Adrenal gland (tissue), 12 donors: ENCODE data around the gene PHKB. TPM values are rescaled to one million over a fixed set of nuclear protein-coding genes. Genes with fewer than 3 reads are reported as not detected.

Experiments used
- DNase-seq, 7 donors: peaks; one replicate each; pipeline ENCODE4 v3.0.0-alpha.2; 2019 to 2020
- H3K27ac ChIP-seq, 5 donors: fragments of 200-600 bp; sonication (generic) in 4 of 5; 1 replicate in 3 of 5; 2 replicates in 2 of 5; pipeline versions ENCODE4 v1.5.1 to v1.8.0; 2016 to 2020; ENCODE audit warnings: mild to moderate bottlenecking in 1 of 5
- H3K27me3 ChIP-seq: fragments of 200-600 bp; 2 replicates; pipeline ENCODE4 v1.8.0; 2021
- H3K36me3 ChIP-seq, 2 donors: fragments of 200-600 bp; replicated peaks in 1 of 2; 1 replicate in 1 of 2; 2 replicates in 1 of 2; pipeline versions ENCODE4 v1.5.1 to v1.8.0; 2018 to 2022
- H3K4me1 ChIP-seq, 2 donors: fragments of 200-600 bp; replicated peaks in 1 of 2; 1 replicate in 1 of 2; 2 replicates in 1 of 2; pipeline versions ENCODE4 v1.5.1 to v1.8.0; 2018 to 2021
- H3K4me3 ChIP-seq, 4 donors: fragments of 200-600 bp; sonication (generic) in 3 of 4; one replicate each; pipeline ENCODE4 v1.5.1; 2016 to 2018
- H3K9me3 ChIP-seq, 3 donors: fragments of 200-600 bp; sonication (generic) in 1 of 3; replicated peaks in 1 of 3; 1 replicate in 2 of 3; 2 replicates in 1 of 3; pipeline versions ENCODE4 v1.5.1 to v1.8.0; 2016 to 2021
- POLR2A ChIP-seq, 2 donors: fragments of 450-650 bp; IDR thresholded peaks; one replicate each; pipeline ENCODE4 v1.6.1; 2017; ENCODE audit warnings: antibody characterized with exemption in 2 of 2, mild to moderate bottlenecking in 2 of 2, moderate library complexity in 1 of 2
- WGBS, 4 donors: extraction: QIAGEN DNeasy Blood & Tissue Kit in 2 of 4; methylation state at CpG; one replicate each; pipeline versions ENCODE4 v1.1.5 to v1.1.7; 2013 to 2017; 5-methylcytosine and 5-hydroxymethylcytosine counted together
- intact Hi-C, 2 donors: fragments of 100-400 bp; cut with DNase I; formaldehyde crosslinking; loops; one replicate each; pipeline versions ENCODE4 v1.14.1 to v1.15.0; 2022 to 2023
- polyA plus RNA-seq, 3 donors: library from polyadenylated mRNA; stranded (reverse); fragments of 200-250 nt in 2 of 3; fragments of 350-450 nt in 1 of 3; fragmentation: Illumina TruSeq in 1 of 3; extraction: RNeasy Lipid Tissue Mini Kit (QIAGEN cat#74804) in 1 of 3; gene quantifications; one replicate each; pipeline ENCODE4 v1.2.3, GENCODE V29; 2013 to 2014
- total RNA-seq, 9 donors: library from RNA; depleted of rRNA in 4 of 9; stranded (reverse); fragments of >200 nt in 4 of 9; fragments of 120-200 nt in 1 of 9; fragmentation: NEBNext Ultra II Directional in 1 of 9; extraction: Animal tissue kit (Norgen Biotek cat#: 25700) in 1 of 9; gene quantifications; one replicate each; pipeline versions ENCODE4 v1.1.0 to v1.2.4, GENCODE V29; 2013 to 2023
- TF ChIP-seq, protein P1 (sequence below), 6 experiments: fragments of 450-650 bp in 4 of 6; fragments of 200-600 bp in 2 of 6; sonication (generic) in 1 of 6; IDR thresholded peaks; 1 replicate in 5 of 6; 2 replicates in 1 of 6; pipeline versions ENCODE4 v1.5.1 to v1.8.0; 2016 to 2021; ENCODE audit warnings: antibody characterized with exemption in 6 of 6, mild to moderate bottlenecking in 2 of 6, moderate library complexity in 1 of 6
- donor health status: healthy with polysubstance abuse.
- donor health status: Bipolar disorder and iron deficiency.
- donor health status: DM: yes; HTN: yes; CAD: no.
- donor health status: DM: no; HTN: no; CAD: no.
- donor health status: DM: no; HTN: no; CAD: no.
- donor health status: DM: yes; HTN: yes; CAD: no.

PHKB gene
- total and polyA plus RNA-seq, 12 donors = 27.6 to 167 (median 107) TPM

DNA sequence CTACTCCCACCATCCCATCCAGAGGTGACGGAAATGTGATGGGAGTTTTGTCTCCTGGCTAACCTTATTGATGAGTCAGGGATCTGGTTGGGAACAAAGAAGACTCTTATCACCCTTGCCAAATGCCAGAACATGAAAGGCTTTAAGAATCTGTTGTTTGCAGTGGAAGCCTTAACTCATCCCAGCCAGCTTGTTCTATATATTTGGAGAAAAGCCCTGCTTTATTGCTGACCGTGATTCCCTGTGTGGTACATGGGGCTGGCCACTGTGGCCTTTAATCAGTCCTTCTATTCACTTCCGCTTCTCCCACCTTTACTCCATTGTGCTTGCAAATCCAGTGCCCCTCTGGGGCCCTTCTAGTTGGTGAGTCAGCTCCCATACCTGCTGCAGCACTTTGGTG is 156.6 kb downstream of the PHKB start:
- TF ChIP-seq POLR2A (IDR thresholded peaks at IDR 0.05) = no peak
- TF ChIP-seq, protein P1, sequence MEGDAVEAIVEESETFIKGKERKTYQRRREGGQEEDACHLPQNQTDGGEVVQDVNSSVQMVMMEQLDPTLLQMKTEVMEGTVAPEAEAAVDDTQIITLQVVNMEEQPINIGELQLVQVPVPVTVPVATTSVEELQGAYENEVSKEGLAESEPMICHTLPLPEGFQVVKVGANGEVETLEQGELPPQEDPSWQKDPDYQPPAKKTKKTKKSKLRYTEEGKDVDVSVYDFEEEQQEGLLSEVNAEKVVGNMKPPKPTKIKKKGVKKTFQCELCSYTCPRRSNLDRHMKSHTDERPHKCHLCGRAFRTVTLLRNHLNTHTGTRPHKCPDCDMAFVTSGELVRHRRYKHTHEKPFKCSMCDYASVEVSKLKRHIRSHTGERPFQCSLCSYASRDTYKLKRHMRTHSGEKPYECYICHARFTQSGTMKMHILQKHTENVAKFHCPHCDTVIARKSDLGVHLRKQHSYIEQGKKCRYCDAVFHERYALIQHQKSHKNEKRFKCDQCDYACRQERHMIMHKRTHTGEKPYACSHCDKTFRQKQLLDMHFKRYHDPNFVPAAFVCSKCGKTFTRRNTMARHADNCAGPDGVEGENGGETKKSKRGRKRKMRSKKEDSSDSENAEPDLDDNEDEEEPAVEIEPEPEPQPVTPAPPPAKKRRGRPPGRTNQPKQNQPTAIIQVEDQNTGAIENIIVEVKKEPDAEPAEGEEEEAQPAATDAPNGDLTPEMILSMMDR (IDR thresholded peaks at IDR 0.05) = no peak
- intact Hi-C loops = no loop called here
- H3K27ac ChIP-seq = no peak overlapping the region
- H3K4me1 ChIP-seq = no peaks in the 10 kb centered on the region
- no peak overlapping the region for H3K4me3 ChIP-seq
- DNase-seq = no peak
- H3K9me3 ChIP-seq = no peaks in the 10 kb centered on the region
- WGBS, 4 donors = 85 to 94% (median 89%) methylated on average over 3 of the region's 3 CpGs
- H3K27me3 ChIP-seq = no peaks in the 10 kb centered on the region
- no peaks in the 10 kb centered on the region for H3K36me3 ChIP-seq

DNA sequence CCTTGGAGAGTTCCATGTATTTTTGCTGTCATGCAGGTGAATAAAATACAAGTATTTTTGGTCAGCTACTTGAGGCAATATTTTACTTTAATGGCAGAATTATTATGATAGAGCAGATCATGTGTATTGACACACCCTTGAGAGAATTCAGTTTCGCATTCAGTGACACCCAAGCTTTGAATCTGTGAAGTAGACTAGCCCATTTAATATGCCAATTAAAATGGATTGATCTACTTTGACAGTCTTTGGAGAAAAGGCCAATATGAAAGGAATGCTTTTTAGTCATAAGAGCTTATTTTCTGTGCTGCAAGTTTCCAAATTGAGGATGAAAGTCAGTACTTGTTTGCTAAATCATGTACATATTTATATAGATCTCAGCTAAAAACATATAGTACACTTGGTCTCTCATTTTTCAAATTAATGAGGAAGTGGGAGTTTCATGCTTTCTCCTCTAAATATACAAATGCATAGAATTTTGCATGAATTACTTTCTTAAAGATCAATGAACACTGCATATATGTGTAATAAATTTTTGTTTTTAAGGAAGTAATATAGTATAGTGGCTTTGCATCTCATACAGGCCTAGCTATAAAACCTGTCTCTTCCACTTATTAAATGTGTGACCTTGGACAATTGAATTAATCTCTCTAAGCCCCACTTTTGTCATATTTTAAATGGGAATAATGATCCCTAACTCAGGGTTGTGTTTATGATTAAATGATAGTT is 161.5 kb downstream of the PHKB start:
- Histone ChIP-seq H3K27ac (no peak overlapping the region), H3K9me3 (no peaks in the 10 kb centered on the region), H3K4me3 (no peak overlapping the region), H3K36me3 (no peaks in the 10 kb centered on the region), H3K4me1 (no peaks in the 10 kb centered on the region), H3K27me3 (no peaks in the 10 kb centered on the region)
- WGBS, 4 donors = 95 to 100% (median 100%) methylated on average over 1 of the region's 1 CpG
- no peak for DNase-seq
- intact Hi-C loops = no loop called here
- TF ChIP-seq, protein P1 (IDR thresholded peaks at IDR 0.05) = no peak
- no peak for TF ChIP-seq POLR2A (IDR thresholded peaks at IDR 0.05)

DNA sequence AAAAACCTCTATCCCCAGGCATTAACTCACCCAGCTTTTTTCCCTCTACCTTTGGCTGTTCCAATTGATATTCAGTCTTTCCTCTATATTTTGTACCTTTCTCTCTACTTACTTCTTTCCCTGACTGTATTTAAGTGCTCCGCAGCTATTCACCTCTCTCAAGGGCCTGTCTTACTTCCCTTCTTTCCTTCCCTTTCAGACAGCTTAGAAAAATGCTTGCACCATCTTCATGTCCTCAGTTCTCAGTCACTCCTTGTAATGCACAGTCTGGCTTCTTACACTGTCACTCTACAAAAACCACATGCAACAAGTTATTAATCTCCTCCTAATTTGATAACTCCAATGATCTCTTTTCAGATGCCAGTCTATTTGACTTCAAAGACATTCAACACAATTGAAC is 163.4 kb downstream of the PHKB start:
- no peaks in the 10 kb centered on the region for H3K27me3 ChIP-seq
- no peaks in the 10 kb centered on the region for H3K4me1 ChIP-seq
- TF ChIP-seq, protein P1 (IDR thresholded peaks at IDR 0.05) = no peak
- TF ChIP-seq POLR2A (IDR thresholded peaks at IDR 0.05) = no peak
- WGBS, 4 donors = 79 to 96% (median 88%) methylated on average over 1 of the region's 1 CpG
- no peaks in the 10 kb centered on the region for H3K9me3 ChIP-seq
- intact Hi-C loops = no loop called here
- H3K36me3 ChIP-seq = no peaks in the 10 kb centered on the region
- no peak overlapping the region for H3K4me3 ChIP-seq
- no peak for DNase-seq
- no peak overlapping the region for H3K27ac ChIP-seq

DNA sequence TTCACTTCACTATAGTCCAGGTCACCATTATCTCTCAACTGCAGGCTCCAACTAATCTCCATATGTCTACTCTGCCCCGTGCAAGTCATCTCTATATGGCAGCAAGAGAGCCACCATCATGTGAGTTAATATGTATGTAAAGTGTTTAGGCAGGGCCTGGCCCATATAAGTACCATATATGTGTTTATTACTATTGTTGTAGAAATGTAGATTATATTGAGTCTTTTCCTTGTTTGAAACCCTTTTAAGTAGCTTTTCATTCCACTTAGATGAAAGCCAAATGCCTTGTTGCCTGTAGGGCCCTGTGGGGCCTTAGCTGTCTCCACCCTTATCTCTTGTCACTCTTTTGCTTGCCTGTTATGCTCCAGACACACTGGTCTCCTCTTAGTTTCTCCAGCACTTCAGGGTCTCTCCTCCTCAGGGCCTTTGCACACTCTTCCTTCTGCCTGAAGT is 164.0 kb downstream of the PHKB start:
- intact Hi-C loops = no loop called here
- DNase-seq = no peak
- Histone ChIP-seq H3K4me1 (no peaks in the 10 kb centered on the region), H3K4me3 (no peak overlapping the region), H3K9me3 (no peaks in the 10 kb centered on the region), H3K27me3 (no peaks in the 10 kb centered on the region), H3K36me3 (no peaks in the 10 kb centered on the region), H3K27ac (no peak overlapping the region)
- 91 to 100% (median 98%) methylated on average over 1 of the region's 1 CpG for WGBS, 4 donors
- TF ChIP-seq POLR2A (IDR thresholded peaks at IDR 0.05) = no peak

DNA sequence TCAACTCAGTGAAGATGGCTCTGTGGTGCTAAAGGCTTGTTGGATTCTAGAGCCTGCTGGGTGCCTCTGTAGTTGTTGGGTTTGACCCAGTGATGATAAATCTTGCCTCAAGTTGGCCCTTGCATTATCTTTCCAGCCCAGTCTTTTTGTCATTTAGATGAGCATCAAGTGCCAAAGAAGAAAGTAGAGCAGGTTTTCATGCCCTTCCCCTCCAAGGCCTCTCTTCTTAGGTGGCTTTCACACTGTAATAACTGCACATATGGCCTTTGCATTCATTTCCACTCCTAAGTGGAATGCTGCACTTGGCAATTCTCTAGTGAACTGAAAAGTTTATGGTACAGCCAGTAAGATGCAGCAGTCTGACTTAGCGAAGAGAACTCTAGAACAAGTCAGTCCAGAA is 165.1 kb downstream of the PHKB start:
- Histone ChIP-seq H3K9me3 (no peaks in the 10 kb centered on the region), H3K4me3 (no peak overlapping the region), H3K27ac (no peak overlapping the region), H3K27me3 (no peaks in the 10 kb centered on the region), H3K36me3 (no peaks in the 10 kb centered on the region), H3K4me1 (no peaks in the 10 kb centered on the region)
- intact Hi-C loops = no loop called here
- no peak for DNase-seq
- WGBS, 4 donors = 94 to 100% (median 99%) methylated on average over 1 of the region's 1 CpG
- TF ChIP-seq, protein P1 (IDR thresholded peaks at IDR 0.05) = no peak
- no peak for TF ChIP-seq POLR2A (IDR thresholded peaks at IDR 0.05)
